ENCODE measurements around the gene WDR87. TPM values are rescaled to one million over a fixed set of nuclear protein-coding genes. Genes with fewer than 3 reads are reported as not detected.
"Not testable (repeated sequence)": the region's sequence is repeated elsewhere in the genome, so short reads cannot be mapped to it uniquely, and the experiment has no call there.

Gene WDR87
- total and polyA plus RNA-seq, 3 experiments from 2014 or later: not detected

DNA sequence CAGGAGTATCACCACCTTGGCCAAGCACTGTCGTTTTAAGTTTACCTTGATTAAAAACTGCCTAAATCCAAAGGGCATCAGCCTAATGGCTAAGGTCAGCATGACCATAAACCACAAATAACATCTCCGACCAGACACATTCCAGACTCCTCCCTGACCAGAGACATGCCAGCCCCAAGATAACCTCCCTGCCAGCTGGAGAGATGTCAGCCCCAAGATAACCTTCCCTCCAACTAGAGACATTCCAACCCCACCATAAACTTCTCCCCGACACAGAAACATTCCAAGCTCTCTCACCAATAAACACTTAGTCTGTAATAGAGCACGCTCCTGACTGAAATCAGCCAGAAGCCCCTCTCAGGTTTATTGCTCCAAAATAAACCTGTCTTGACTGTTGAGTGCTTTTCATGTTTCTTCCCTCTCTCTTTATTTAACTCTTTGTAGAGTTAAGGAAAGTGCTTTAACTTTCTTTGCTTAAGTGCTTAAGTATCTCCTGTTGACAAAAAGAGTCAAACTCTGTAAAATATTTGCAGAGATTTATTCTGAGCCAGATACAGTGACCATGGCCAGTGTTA lies 36.5 kb downstream of the WDR87 start:
- no peak overlapping the region for H3K27ac ChIP-seq (ENCODE audit: low read depth, low read length)
- no peaks in the 10 kb centered on the region for H3K4me1 ChIP-seq (ENCODE audit: insufficient read depth, low read length)
- no peaks in the 10 kb centered on the region for H3K9me3 ChIP-seq (ENCODE audit: low read length)
- no peak overlapping the region for H3K4me3 ChIP-seq (ENCODE audit: low read length)
- Mint-ChIP-seq H3K4me3 (no peak overlapping the region), H3K27me3 (peaks cover 0 to 28% of the 10 kb centered on the region in 2 donors), H3K27ac (no peak overlapping the region), H3K4me1 (no peaks in the 10 kb centered on the region), H3K36me3 (no peaks in the 10 kb centered on the region), H3K9me3 (peaks cover 0 to 5% (median 0%) of the 10 kb centered on the region in 5 donors)
- DNase-seq: no peak
- H3K36me3 ChIP-seq (ENCODE audit: insufficient read depth, low read length): no peaks in the 10 kb centered on the region
- CTCF ChIA-PET: no interaction called here
- POLR2A ChIA-PET: no interaction called here
- H3K27me3 ChIP-seq (ENCODE audit: insufficient read depth, low read length, poor library complexity, severe bottlenecking): no peaks in the 10 kb centered on the region

DNA sequence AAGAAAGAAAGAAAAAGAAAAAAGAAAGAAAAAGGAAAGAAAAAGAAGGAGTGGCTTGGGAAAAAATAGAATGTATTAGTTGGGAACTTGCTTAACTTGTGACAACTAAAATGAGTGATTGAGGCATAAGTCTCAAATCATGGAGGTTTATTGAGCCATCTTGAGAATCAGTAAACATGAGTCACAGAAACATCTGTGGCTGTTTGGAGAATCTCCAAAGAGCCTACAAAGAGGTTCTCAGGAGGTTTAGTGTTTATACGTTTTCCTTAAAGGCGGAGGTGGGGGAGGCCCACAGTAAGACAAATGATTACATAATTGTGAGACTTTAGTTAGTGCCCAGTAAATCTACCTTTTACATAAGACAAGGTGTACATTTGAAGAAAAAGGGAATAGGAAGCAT lies 38.6 kb downstream of the WDR87 start:
- DNase-seq: no peak
- Histone ChIP-seq H3K4me3 (ENCODE audit: low read length) (no peak overlapping the region), H3K36me3 (ENCODE audit: insufficient read depth, low read length) (no peaks in the 10 kb centered on the region), H3K9me3 (ENCODE audit: low read length) (no peaks in the 10 kb centered on the region), H3K4me1 (ENCODE audit: insufficient read depth, low read length) (no peaks in the 10 kb centered on the region), H3K27ac (ENCODE audit: low read depth, low read length) (no peak overlapping the region), H3K27me3 (ENCODE audit: insufficient read depth, low read length, poor library complexity, severe bottlenecking) (no peaks in the 10 kb centered on the region)
- POLR2A ChIA-PET: no interaction called here
- no peaks in the 10 kb centered on the region for H3K4me1 Mint-ChIP-seq
- no peak overlapping the region for H3K4me3 Mint-ChIP-seq
- CTCF ChIA-PET: no interaction called here
- H3K27me3 Mint-ChIP-seq: peaks cover 0 to 28% of the 10 kb centered on the region in 2 donors
- no peaks in the 10 kb centered on the region for H3K36me3 Mint-ChIP-seq
- no peak overlapping the region for H3K27ac Mint-ChIP-seq
- H3K9me3 Mint-ChIP-seq: peaks cover 0 to 5% (median 0%) of the 10 kb centered on the region in 5 donors

DNA sequence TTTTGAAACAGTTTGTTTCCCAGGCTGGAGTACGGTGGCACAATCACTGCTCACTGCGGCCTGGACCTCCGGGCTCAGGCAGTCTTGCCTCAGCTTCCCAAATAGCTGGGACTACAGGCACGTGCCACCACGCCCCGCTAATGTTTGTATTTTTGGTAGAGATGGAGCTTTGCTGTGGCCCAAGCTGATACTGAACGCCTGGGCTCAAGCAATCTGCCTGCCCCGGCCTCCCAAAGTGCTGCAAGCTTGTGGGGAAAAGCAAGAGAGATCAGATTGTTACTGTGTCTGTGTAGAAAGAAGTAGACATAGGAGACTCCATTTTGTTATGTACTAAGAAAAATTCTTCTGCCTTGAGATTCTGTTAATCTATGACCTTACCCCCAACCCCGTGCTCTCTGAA lies 40.5 kb downstream of the WDR87 start:
- H3K27ac ChIP-seq (ENCODE audit: low read depth, low read length); H3K9me3 ChIP-seq (ENCODE audit: low read length); H3K4me3 Mint-ChIP-seq; POLR2A ChIA-PET; H3K4me3 ChIP-seq (ENCODE audit: low read length); CTCF ChIA-PET; H3K27ac Mint-ChIP-seq; H3K4me1 Mint-ChIP-seq; H3K36me3 Mint-ChIP-seq; H3K27me3 ChIP-seq (ENCODE audit: insufficient read depth, low read length, poor library complexity, severe bottlenecking); DNase-seq; H3K9me3 Mint-ChIP-seq; H3K4me1 ChIP-seq (ENCODE audit: insufficient read depth, low read length); H3K36me3 ChIP-seq (ENCODE audit: insufficient read depth, low read length): not testable (repeated sequence)
- peaks cover 2 to 22% of the 10 kb centered on the region in 2 donors for H3K27me3 Mint-ChIP-seq

DNA sequence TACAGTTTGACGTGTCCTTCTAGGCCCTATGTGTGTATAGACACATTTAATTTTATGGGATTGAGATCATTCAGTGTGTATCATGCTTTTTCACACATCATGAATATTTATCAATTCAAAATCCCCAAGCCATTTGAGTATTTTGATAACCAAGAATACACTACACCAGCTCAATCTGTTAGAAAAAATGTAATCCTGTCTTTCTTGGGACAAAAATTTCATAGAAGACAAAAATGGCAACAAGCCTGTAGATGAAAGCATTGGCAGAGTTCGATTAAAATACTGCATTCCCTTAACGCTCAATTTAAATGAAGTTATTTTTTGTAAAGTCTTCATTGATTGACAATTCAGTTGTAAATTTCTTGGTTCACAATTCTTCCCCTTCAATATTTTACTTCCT lies 41.9 kb downstream of the WDR87 start:
- POLR2A ChIA-PET: no interaction called here
- peaks cover 2 to 12% of the 10 kb centered on the region in 2 donors for H3K27me3 Mint-ChIP-seq
- H3K36me3 Mint-ChIP-seq: no peaks in the 10 kb centered on the region
- CTCF ChIA-PET: no interaction called here
- Histone ChIP-seq H3K36me3 (ENCODE audit: insufficient read depth, low read length) (no peaks in the 10 kb centered on the region), H3K4me3 (ENCODE audit: low read length) (no peak overlapping the region), H3K4me1 (ENCODE audit: insufficient read depth, low read length) (no peaks in the 10 kb centered on the region), H3K27ac (ENCODE audit: low read depth, low read length) (no peak overlapping the region), H3K27me3 (ENCODE audit: insufficient read depth, low read length, poor library complexity, severe bottlenecking) (no peaks in the 10 kb centered on the region), H3K9me3 (ENCODE audit: low read length) (no peaks in the 10 kb centered on the region)
- DNase-seq: no peak
- H3K9me3 Mint-ChIP-seq: peaks cover 0 to 2% (median 0%) of the 10 kb centered on the region in 5 donors
- no peaks in the 10 kb centered on the region for H3K4me1 Mint-ChIP-seq
- H3K27ac Mint-ChIP-seq: no peak overlapping the region
- H3K4me3 Mint-ChIP-seq: no peak overlapping the region

DNA sequence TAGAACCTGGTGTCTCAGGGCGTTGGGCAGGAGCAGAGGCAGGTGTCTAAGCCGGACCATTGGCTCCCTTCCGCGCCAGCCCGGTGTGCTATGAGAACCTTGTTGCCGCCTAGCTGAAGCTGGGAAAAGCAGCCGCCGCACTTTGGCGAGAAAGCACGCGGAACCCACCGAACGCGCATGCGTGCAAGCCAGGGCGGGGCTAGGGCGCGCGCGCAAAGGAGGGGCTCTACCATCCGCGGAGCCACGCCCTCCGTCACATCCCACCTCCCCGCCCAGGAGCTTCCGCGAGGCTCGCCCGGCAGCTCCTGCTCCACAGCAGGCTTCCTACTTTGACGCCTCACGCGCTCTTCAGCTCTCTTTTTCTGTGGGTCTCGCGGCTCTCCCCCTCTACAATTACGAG lies 51.3 kb downstream of the WDR87 start:
- no peaks in the 10 kb centered on the region for H3K4me1 Mint-ChIP-seq
- Histone ChIP-seq H3K4me3 (ENCODE audit: low read length) (no peak overlapping the region), H3K4me1 (ENCODE audit: insufficient read depth, low read length) (no peaks in the 10 kb centered on the region), H3K9me3 (ENCODE audit: low read length) (no peaks in the 10 kb centered on the region), H3K36me3 (ENCODE audit: insufficient read depth, low read length) (no peaks in the 10 kb centered on the region), H3K27me3 (ENCODE audit: insufficient read depth, low read length, poor library complexity, severe bottlenecking) (no peaks in the 10 kb centered on the region), H3K27ac (ENCODE audit: low read depth, low read length) (no peak overlapping the region)
- H3K9me3 Mint-ChIP-seq: peaks cover 0 to 13% (median 9%) of the 10 kb centered on the region in 5 donors
- peaks cover 9 to 19% of the 10 kb centered on the region in 2 donors for H3K27me3 Mint-ChIP-seq
- POLR2A ChIA-PET: no interaction called here
- no peak for DNase-seq
- H3K4me3 Mint-ChIP-seq: peak overlapping the region in 1 of 7 donors; percentile 15
- CTCF ChIA-PET: no interaction called here
- no peak overlapping the region for H3K27ac Mint-ChIP-seq
- no peaks in the 10 kb centered on the region for H3K36me3 Mint-ChIP-seq

DNA sequence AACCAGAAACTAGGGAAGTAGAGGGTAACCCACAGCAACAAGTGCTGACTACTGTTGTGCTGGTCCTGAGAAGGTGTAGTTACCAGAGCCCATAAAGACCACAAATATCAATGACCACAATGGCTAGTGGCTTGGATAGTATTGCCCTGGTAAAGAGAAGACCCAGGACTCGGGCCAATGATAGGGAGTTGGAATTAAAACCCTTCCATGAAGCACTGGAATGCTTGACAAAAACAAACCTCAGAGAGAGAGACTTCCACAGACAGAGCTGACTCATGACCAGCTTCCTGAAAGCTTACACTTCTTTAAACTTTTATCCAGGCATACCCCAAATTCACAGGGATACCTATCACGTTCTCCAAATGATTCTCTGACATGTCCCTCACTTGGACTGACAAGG lies 60.5 kb downstream of the WDR87 start:
- H3K9me3 ChIP-seq (ENCODE audit: low read length): no peaks in the 10 kb centered on the region
- no peak overlapping the region for H3K27ac ChIP-seq (ENCODE audit: low read depth, low read length)
- no peak overlapping the region for H3K4me3 Mint-ChIP-seq
- no peaks in the 10 kb centered on the region for H3K4me1 ChIP-seq (ENCODE audit: insufficient read depth, low read length)
- H3K4me3 ChIP-seq (ENCODE audit: low read length): no peak overlapping the region
- ChIA-PET CTCF (interaction anchor here (1.0 kb wide), 1 partner anchor 8 kb away, joined by 3 read pairs; no protein-coding TSS in a partner anchor), POLR2A (no interaction called here)
- H3K36me3 ChIP-seq (ENCODE audit: insufficient read depth, low read length): no peaks in the 10 kb centered on the region
- no peaks in the 10 kb centered on the region for H3K36me3 Mint-ChIP-seq
- no peaks in the 10 kb centered on the region for H3K27me3 ChIP-seq (ENCODE audit: insufficient read depth, low read length, poor library complexity, severe bottlenecking)
- H3K9me3 Mint-ChIP-seq: peaks cover 0 to 5% (median 1%) of the 10 kb centered on the region in 5 donors
- no peak overlapping the region for H3K27ac Mint-ChIP-seq
- peaks cover 3% of the 10 kb centered on the region in 2 donors for H3K27me3 Mint-ChIP-seq
- DNase-seq: no peak
- H3K4me1 Mint-ChIP-seq: no peaks in the 10 kb centered on the region

Other genes with a start within 250 kb of the WDR87 start
- gene ZNF607, start 186.8 kb downstream of the WDR87 start, total RNA-seq: 1 to 10 TPM; 7.1 to 8.8 TPM
- 7.7 TPM for gene ZNF607, start 186.8 kb downstream of the WDR87 start, polyA plus RNA-seq
- gene ZNF573, start 127.0 kb downstream of the WDR87 start, total RNA-seq: 10 to 100 TPM in 1 of 2 experiments, 1 to 10 TPM in 1; 9.1 to 16.5 TPM
- 14.2 TPM for gene ZNF573, start 127.0 kb downstream of the WDR87 start, polyA plus RNA-seq
- 10 to 100 TPM; 11.5 to 14.8 TPM for gene SIPA1L3, start 614 bp upstream of the WDR87 start, total RNA-seq
- 5.4 TPM for gene SIPA1L3, start 614 bp upstream of the WDR87 start, polyA plus RNA-seq

Measured in CD8-positive, alpha-beta memory T cell (primary cell).